GM10266 (cell line): ENCODE data around the gene CHD1L.
"Not testable (repeated sequence)": the region's sequence is repeated elsewhere in the genome, so short reads cannot be mapped to it uniquely, and the experiment has no call there.

Experiments
- DNase-seq: peaks from one replicate; pipeline ENCODE4 v3.0.0; 2012; ENCODE audit errors: extremely low spot score
- TF ChIP-seq, protein P1 (sequence below): IDR thresholded peaks from 2 replicates; pipeline ENCODE4 v1.5.1; 2012; ENCODE audit warnings: mild to moderate bottlenecking, low read depth; ENCODE audit not compliant: control insufficient read depth, insufficient read depth; ENCODE audit errors: missing control alignments

The CHD1L gene

DNA sequence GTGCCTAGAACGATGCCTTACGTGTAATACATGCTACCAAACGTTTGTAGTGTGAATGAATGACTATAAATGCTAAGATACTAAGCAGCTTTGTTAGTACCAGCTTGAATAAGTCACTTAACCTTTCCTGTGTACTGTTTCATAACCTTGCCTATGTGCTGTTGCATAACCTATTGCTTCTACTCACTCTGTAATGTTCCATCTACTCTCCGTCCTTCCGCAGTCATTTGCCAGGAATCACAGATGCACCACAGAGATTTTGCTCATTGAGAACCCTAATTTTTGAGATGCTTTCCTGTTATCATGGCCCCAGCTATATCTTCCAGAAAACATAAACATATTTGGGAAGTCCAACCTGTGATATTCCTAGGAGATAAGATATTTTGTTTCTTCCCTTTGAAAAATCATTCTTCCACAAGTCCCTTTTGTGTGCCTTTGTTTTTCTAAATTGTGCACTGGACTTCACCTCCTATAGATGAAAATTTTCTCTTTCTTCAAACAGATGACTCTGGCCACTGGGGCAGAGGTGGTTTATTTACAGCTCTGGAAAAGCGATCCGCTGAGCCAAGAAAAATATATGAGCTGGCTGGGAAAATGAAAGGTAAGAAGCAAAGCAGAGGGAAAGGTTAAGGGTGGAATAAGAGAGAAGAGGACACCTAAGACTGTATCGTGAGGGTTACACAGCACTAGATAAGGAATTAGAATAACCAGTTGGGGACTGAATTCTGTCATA lies 44.8 kb downstream of the CHD1L start:
- TF ChIP-seq, protein P1, sequence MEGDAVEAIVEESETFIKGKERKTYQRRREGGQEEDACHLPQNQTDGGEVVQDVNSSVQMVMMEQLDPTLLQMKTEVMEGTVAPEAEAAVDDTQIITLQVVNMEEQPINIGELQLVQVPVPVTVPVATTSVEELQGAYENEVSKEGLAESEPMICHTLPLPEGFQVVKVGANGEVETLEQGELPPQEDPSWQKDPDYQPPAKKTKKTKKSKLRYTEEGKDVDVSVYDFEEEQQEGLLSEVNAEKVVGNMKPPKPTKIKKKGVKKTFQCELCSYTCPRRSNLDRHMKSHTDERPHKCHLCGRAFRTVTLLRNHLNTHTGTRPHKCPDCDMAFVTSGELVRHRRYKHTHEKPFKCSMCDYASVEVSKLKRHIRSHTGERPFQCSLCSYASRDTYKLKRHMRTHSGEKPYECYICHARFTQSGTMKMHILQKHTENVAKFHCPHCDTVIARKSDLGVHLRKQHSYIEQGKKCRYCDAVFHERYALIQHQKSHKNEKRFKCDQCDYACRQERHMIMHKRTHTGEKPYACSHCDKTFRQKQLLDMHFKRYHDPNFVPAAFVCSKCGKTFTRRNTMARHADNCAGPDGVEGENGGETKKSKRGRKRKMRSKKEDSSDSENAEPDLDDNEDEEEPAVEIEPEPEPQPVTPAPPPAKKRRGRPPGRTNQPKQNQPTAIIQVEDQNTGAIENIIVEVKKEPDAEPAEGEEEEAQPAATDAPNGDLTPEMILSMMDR: no peak
- no peak for DNase-seq

DNA sequence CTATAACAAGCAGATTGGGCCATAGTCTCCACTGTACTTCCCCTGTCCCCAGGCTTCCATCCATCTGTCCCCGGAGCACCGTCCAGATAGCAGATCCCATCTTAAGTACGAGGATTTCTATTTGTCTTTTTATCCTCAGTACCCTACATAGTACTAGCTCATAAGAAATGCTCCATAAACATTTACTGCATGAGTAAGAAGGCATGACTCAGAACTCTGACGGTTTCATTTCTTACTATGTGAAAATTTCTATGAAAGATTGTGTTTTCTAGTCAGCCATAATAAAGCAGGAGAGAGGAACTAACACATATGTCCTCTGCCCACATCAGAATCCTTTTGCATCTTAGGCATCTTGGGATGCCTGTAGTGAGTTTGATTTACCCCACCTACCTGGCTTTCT lies 49.5 kb downstream of the CHD1L start:
- TF ChIP-seq, protein P1: no peak
- no peak for DNase-seq

DNA sequence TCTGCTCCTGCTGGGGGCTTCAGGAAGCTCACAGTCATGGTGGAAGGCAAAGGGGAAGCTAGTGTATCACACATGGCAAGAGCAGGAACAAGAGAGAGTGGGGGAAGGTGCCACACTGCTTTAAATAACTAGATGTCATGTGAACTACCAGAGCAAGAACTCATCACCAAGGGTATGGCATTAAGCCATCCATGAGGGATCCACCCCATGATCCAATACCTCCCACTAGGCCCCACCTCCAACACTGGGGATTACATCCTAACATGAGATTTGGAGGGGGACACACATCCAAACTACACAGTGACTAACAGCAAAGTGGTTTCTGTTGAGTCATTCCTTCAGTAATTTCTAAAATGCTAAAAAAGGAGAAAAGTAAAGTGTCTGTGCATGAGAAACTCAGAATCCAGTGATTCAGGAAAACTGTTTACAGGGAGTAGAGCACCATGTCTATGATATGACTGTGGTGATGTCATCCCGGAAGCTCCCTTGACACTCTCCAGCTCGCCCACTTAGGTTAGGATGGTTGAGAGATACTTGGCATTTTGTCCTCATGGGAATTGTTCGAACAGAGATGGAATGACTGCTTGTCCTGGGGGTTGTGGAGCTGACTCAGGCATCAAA lies 50.3 kb downstream of the CHD1L start:
- TF ChIP-seq, protein P1: no peak
- no peak for DNase-seq

DNA sequence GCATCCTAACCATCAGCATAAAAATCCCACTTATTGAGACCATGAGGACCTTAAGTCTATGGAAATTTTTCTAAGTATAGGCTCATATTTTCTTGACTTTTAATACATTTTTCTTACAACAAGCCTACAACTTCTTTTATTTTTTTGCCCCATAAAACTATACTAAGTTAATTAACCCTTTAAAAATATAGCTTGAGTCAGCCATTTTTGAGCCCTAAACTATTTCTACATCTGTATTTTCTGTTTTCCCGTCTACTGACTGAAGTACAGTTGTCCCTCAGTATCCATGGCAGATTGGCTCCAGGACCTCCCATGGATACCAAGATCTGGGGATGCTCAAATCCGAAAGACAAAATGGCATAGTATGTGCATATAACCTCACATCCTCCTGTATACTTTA lies 55.0 kb downstream of the CHD1L start:
- TF ChIP-seq, protein P1: no peak
- DNase-seq: no peak

DNA sequence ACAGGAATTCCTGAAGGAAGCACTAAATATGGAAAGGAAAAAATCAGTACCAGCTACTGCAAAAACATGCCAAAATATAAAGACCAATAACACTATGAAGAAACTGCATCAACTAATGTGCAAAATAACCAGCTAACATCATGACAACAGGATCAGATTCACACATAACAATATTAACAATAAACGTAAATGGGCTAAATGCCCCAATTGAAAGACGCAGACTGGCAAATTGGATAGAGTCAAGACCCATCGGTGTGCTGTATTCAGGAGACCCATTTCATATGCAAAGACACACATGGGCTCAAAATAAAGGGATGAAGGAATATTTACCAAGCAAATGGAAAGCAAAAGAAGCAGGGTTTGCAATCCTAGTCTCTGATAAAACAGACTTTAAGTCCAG lies 63.3 kb downstream of the CHD1L start:
- DNase-seq: not testable (repeated sequence)

DNA sequence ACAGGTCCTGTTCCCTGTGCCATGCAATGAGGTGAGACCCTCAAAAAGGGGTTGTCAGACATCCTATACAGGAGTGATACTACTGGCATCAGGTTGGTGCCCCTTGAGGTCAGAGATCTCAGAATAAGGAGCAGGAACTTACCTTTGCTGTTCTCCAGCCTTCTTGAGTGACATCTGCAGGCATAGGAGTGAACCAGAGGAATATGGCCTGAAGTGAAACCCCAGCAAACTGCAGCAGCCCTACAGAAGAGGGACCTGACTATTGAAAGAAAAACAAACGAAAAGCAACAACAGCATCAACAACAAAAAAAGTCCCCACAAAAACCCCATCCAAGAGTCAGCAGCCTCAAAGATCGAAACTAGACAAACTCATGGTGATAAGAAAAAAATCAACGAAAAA lies 74.5 kb downstream of the CHD1L start:
- TF ChIP-seq, protein P1: no peak
- DNase-seq: no peak

DNA sequence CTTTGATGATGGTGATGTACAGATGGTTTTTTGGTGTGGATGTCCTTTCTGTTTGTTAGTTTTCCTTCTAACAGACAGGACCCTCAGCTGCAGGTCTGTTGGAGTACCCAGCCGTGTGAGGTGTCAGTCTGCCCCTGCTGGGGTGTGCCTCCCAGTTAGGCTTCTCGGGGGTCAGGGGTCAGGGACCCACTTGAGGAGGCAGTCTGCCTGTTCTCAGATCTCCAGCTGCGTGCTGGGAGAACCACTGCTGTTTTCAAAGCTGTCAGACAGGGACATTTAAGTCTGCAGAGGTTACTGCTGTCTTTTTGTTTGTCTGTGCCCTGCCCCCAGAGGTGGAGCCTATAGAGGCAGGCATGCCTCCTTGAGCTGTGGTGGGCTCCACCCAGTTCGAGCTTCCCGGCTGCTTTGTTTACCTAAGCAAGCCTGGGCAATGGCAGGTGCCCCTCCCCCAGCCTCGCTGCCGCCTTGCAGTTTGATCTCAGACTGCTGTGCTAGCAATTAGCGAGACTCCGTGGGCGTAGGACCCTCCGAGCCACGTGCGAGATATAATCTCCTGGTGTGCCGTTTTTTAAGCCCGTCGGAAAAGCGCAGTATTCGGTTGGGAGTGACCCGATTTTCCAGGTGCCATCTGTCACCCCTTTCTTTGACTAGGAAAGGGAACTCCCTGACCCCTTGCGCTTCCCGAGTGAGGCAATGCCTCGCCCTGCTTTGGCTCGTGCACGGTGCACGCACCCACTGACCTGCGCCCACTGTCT lies 84.6 kb downstream of the CHD1L start:
- not testable (repeated sequence) for DNase-seq

DNA sequence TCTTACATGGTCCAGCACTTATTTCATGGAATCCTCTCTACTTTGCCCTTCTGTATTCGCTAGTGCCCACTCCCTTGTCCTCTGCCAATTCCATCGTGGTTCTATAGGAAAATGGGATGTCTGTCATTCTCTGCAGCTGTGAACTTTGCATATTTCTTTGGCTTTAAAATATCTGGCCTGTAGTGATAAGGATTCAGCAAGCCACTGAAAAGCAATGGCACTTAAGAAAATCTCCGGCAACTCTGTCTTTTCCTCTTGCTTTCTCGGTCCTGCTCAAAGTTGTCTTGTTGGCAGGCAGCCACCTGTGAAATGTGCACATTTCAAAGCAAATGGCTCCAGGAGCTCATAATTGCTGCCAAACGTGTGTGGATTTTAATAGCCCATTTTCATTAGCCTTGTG lies 91.8 kb downstream of the CHD1L start:
- TF ChIP-seq, protein P1: no peak
- no peak for DNase-seq
